CD4-positive, alpha-beta T cell treated with Interleukin-12 subunit alpha and Interleukin-12 subunit beta, for 1 hour (primary cell): ENCODE measurements around the gene GALNT2.
A peak's percentile ranks its signal among the peaks of the same experiment; 100 is the strongest.

Source experiments
- DNase-seq: peaks from one replicate; pipeline ENCODE4 v3.0.0-alpha.2; 2020

GALNT2 gene

DNA sequence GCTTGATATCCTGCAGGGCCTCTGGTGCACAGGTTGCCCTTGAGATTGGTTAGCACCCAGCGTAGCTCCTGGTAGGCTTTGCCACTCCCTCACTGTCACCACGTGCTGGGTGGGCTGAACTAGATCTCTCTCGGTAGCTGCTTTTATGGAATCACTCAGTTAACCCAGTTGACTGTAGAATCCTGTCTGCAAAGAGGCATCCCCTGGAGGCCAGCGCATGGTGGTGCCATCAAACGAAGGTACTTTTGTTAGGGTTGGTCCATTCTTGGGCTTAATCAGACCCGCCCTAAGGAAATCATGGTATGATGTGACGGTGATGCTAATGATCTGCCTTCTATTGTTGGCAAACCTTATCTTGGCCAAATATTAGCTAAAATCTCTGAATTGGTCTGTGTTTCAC, 153.4 kb downstream of the GALNT2 start:
- no peak for DNase-seq

DNA sequence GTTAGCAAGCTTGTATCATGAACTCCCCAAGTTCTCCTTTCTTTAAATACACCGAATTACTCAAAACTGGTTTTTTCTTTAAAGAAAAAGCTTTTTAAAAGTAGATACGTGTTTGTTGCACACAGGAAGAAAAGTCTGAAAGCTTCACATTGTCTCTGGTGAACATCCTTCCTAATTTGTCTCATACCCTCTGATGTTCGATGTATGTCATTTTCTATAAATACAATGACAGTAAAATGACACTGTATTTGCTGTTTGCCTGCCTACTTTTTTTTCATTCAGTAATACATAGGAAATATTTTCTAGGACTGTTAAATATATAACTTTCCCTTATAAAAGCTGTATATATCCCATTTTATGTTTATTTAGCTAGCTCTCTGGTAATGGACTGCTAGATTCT, 153.9 kb downstream of the GALNT2 start:
- no peak for DNase-seq

DNA sequence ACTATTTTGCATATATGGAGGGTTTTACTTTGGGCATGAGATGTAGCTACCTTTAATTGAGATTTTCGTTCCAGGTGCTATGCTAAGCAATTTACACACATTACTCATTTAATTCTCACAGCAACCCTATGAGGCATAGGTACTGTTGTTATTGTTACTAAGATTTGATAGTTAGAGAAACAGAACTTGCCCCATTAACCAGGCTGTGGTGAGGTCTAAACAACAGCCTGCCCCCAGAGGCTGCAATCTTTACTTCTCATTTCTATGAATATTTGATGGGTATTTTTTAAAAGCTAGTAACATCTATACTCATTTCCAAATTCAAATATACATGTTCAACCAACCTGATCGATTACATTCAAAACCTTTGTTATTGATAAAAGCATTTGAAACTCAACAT, 155.6 kb downstream of the GALNT2 start:
- no peak for DNase-seq

DNA sequence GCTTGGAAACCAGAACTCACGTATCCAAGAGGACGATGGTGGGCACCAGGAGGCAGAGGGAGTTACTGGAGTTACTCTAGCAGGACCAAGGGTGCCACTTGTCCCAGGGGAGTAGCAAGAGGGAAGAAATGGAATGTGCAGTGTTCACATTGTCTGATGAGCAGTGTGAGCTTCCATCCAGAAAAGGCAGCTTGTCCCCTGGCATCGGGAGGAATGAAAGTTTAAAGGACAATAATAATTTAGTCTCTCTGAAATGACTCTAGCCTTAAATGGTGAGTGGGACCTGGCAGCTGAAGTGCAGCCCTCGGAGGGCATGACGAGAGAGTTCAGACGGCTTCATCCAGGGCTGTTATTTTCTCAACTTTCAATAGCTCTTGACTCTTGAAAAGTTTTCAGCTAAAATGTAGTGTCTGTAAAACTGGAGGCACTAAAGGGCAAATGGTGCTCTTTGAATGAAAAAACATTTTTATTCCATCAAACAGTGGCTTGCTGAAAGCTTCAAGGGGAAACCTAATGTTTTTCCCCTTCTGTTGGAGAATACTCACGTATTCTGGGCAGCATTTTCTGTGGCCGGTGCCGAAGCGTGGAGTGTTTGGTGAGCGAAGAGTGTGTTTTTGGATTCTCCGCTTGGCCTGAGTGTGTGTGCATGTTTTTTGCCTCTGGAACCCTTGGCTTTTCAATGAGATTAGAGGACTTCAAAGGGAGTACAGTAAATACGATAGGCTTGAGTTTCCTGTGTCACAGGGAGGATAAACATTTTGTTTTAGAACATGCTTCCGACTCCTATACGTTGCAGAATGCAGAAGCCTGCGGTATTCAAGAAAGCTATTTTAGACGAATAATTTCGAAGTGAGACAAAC, 157.3 kb downstream of the GALNT2 start:
- DNase-seq, result no peak

DNA sequence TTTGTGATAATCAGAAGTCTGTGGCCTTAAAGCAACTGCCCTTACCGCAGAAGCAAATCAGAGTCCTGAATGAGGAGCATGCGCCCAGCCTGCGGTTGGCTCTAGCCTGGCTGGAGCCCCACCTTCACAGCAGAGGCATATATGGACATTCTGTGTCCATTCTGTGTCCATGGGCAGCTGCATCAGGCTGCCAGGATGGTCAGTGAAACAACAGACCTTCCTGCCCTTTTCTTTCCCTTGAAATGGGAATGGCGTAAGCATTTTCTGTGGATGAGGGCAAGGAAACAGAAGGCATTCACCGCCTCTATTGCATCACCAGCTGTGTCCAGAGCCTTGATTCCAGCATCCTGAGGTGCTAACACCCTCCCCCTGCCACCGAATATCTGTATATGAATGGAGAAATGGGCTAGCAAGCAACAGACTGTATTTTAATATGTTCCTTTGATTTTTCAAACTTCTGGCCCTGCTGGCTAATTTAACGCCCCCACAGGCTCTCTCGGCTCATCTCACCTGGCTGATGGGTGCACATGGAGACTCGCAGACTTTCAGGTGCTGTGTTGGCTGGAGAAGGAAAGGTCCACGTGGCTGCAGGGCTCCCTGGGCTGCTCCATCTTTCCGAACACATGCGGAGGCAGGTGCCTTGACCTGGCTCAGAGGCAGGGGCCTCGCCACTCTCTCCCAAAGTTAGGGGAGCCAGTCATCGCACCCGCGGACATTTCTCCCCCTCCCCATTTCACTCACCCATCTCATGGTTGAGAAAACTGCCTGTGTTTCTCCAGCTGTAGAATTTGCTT, 159.2 kb downstream of the GALNT2 start:
- no peak for DNase-seq

DNA sequence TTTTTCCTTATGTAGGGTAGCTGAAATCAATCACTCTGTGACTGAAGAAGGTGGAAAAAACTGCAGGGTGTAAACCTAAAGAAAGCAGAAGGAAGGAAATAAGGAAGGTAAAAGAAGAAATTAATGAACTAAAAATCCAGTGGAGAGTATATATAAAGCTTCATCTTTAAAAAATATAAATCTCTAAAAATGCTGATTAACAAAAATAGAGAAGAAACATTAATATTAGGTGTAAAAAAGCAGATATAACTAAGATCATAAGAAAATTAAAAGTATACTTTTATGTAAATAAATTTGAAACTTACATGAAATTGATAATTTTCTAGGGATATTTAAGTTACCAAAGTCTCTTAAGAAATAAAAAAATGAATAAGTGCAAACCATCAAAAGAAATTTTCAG, 159.8 kb downstream of the GALNT2 start:
- no peak for DNase-seq

DNA sequence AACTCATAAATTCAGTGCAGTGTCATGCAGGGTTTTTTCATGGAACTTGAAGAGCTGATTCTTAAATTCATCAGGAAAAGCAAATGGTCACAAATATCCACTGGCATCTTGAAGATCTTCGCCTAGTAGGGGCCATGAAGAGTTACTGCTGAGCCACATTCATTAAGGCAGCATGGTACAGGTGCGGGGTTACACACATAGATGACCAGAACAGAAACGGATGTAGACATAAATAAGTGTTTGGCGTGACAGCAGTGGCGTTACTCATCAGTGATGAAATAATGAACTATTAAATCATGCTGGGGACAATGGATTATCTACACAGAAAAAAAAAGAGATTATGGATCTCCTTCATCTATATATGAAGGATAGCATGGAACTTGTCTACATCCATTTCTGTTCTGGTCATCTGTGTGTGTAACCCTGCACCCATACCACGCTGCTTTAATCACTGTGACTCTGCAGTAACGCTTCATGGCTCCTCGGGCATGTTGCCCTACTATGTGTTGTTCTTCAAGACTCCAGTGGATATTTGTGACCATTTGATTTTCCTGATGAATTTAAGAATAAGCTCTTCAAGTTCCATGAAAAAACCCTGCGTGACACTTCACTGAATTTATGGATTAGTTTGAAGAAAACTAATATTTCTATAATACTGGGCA, 161.3 kb downstream of the GALNT2 start:
- DNase-seq, result no peak

DNA sequence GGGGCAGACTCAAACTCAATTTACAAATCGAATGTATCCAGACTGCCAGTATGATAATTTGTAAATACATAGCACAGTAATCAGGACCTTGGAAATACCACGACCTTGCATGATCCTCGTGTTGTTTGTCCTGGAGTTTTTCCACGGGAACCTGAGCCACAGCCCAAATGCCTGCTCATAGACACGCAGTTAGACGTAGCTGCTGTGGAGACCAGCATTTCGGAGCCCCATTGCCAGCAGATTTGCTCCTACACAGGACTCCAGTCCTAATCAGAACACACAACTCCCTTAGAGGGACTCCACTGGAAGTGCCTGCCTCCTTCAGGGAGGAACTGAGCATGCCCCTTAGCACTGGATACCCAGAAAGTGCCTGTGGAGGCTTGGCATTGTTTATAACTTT, 163.2 kb downstream of the GALNT2 start:
- DNase-seq, result no peak

DNA sequence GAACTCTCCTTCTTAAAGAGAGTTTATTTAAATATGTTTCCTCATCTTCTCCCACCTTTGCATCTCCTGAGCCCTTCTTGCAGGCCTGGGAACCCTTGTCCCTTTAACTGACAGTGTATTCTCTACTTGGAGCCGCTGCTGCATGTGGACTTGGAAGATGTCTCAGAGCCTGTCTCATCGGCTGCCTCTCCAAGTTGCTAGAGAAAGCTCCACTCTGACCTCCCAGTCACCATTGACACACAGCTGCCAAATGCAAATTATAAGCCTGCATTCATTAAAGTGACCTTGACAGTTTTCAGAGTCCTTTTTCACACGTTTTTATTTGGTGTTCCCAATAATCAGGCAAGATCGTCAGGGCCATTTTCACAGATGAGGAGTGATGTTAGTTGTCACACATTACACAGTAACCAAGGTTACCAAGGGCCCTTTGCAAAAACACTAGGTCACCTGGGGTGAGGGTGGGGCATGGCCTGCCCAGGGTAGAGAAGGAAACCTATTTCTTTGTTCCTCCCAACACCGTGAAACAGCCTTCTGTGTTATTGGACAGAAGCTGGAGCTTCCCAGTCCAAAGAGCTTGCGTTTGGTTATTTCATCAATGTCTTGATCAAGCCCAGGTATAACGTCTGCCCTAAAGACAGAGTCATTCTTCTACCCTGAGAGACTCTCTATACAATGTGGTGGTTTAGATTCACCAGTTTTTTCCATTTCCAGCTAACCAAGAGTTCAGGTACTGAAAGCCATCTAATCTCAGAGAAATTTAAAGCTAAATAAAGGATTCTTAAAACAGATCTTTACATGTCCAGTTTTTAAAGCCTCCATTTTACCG, 164.1 kb downstream of the GALNT2 start:
- DNase-seq, result peak; percentile 8

DNA sequence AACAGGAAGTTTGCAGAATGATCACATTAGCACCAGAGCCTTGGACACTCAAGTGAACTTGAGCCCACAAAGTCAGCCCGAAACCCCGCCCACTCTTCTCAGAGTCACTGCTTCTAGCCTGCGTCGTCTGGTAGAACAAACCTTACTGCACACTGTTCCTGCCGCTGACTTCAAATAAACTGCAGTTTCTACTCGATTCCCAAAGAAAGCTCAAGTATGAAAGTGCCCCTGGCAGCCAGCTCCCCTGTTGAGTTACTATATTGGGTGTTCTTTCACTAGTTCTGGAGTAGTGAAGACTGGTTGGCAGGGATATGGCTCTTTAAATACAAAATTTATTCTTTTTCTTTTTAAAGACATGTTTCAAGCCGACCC, 164.7 kb downstream of the GALNT2 start:
- no peak for DNase-seq

DNA sequence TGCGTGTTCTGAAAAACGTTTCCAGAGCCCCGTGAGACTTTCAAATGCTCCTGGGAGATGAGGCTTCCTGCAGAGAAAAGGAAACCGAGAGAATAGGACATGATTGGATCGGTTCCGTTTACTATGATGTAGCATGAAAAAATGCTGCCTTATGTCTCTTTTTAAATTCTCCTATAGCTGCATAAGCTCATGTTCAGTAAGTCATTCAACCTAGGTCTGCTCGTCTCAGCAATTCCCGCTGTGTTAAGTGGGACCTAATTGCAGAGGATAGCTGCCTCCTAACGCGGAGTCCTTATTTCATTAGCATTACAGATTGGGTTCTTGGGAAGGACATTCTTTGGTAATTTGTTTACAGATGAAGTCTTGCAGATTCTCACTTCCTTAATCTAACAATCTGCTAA, 165.3 kb downstream of the GALNT2 start:
- no peak for DNase-seq

DNA sequence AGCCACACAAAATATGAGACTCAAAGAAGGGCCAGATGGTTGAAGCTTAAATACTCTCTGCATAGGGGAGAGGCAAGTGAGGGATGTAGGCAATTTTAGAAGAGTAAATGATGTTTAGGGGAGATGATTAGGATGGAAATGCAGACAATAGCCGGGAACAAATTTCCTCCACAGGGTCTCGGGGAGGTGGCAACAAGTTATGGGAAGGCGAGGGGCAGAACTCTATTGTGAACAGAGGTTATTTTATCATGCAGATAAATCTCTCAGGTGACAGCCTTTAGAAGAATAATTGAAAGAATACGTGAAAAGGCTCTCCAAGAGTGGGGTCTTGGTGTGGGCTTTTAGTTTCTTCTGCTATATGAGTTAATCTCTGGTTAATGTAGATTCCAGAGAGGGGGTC, 166.7 kb downstream of the GALNT2 start:
- DNase-seq, result no peak

DNA sequence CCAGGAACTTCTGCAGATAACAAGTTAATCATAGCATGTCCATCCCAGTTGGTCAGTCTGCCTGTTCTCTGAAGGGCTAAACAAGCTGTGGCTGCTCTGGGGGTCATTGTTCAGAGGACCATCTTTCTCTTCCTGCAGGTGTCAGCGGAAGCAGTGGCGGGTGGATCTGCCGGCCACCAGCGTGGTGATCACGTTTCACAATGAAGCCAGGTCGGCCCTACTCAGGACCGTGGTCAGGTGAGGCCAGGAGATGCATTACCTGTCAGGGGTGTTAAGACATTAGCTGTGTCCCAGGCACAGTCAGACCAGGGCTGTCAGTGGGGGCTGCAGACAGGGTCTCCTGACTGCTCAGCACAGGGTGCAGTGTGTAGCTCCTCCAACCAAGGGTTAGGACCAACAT, 168.8 kb downstream of the GALNT2 start:
- no peak for DNase-seq

DNA sequence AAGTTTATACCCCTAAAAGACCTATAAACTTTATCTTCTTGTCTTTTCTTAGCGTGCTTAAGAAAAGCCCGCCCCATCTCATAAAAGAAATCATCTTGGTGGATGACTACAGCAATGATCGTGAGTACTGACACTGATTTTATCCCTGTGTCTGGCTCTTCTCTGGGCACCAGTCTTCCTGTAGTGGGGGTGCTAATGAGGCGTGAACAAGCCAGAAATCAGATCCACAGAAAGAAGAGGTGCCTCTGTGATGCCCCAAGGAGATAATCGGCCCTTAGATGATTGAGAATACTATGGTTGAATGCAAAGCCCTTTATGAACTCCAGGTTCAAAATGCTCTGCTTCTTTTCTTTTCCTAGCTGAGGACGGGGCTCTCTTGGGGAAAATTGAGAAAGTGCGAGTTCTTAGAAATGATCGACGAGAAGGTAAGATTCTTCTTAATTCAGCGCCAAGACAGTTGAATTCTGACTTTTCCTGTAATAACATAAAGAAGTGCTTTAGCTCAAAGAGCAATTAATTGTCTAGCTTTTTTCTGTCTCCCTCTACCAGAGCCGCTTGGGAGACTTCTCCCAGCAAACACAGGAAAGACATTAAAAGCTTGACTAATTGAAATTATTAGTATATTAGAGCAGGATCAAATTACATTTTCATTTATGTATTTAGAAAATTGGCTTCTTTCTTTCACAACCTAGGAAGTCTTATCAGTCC, 169.4 kb downstream of the GALNT2 start:
- DNase-seq, result no peak

DNA sequence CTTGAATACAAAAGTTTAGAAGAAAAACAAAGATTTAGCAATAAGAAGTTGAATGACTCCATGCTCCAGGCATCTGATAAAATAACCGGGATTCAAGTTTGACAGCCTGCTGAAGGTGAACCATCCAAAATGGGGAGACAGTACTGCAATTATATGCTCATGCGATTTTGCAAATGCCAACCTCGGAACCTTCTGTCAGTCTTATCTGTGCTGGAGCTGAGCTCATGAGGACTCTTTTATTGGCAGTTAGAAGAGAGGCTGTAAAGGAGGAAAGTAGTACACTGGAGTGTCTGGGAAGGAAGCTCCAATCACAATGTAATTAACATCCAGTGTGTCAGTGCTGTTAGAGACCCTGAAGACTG, 170.0 kb downstream of the GALNT2 start:
- DNase-seq, result no peak

DNA sequence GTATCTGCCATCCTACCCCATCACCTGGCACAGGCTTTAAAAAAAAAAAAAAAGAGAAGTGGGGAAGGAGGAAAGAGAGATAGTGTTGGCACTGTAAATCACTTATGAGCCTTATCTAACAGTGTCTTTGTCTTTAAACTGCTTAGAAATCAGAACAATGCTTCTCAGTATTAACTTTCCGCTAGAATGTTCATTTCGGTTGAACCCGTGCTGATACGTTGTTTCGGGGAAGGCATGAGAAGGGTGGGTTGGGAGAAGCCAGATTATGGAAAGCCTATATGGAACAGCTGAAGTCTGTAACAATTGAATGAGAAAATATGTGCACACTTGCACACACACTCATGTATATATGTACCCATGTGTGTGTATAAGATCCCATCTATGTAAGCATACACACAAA, 170.8 kb downstream of the GALNT2 start:
- no peak for DNase-seq

DNA sequence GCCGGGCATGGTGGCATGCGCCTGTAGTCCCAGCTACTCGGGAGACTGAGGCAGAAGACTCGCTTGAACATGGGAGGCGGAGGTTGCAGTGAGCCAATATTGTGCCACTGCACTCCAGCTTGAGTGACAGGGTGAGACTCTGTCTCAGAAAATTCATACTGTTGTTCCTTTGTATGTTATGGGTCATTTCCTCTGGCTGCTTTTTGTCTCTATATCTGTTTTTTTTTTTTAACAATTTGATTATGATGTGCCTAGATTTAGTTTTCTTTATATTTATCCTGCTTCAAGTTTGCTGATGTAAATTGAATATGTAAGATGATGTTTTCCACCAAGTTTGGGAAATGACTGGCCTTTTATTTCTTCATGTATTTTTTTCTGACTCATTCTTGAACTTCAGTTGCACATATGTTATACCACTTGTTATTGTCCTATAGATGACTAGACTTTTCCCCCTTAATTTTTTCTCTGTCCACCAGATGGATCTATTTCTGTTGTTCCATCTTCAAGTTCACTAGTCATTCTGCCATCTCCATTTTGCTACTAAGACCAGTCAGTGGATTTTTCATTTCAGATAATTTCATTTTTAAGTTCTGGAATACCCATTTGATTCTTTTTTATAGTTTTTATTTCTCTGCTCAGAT, 173.5 kb downstream of the GALNT2 start:
- DNase-seq, result no peak

DNA sequence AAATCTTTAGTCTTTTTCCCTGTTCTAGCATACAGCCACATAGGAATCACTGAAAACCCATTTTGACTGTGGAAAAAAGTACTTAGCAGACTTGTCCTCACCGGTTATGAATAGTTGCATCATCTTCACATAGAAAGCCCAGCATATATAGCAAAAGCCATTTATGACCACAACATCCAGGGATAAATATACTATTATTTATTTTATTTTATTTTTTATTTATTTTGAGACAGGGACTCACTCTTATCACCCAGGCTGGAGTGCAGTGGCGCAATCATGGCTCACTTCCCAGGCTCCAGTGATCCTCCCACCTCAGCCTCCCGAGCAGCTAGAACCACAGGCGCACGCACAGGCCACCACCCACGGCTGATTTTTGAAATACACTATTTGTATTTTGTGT, 175.3 kb downstream of the GALNT2 start:
- no peak for DNase-seq

DNA sequence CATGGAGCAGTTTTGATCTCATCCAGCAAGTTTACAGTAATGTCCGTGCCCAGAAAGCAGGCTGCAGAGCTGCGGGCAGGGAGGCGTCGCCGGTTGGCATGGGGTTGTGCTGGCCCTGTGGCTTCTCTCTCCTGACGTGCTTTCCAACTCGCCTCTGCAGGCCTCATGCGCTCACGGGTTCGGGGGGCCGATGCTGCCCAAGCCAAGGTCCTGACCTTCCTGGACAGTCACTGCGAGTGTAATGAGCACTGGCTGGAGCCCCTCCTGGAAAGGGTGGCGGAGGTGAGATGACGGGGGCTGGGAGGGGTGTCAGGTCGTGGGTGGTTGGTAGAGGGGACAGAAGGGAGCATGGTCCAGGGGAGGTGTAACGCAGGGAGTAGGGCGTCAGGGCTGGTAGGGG, 176.1 kb downstream of the GALNT2 start:
- no peak for DNase-seq

DNA sequence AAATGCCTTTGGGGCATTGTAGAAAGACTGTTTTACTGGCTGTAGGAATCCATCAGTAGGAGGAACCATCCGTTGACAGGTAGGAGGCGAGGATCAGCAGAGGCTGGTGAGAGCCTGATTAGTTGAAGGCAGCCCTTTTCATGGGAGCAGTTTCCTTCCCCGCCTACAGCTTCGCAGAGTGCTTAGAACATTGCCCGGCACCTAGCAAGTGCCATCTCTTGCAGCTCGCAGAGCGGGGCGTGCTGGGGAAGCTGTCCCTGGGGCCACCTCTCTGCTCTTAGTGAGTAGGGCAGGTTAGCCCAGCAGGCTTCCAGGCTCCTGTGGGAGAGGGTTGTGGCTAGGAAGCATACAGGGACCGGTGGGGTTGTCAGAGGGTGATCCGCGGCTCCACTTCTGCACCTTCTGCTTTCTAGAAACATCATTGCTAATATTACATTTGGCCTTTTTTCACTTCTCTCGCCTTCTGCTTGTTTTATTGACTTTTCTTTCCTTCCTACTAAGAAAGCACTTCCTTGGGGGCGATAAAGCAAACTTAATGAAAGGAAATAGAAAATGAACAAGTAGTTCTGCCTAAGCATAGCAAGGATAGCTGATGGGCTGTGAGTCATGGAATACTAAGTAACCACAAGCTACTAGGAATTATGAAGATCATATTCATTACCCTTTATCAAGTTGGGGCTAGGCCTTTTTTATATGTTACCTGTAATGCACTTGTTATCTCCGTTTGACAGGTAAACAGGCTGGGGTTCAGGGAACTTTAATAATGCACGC, 176.7 kb downstream of the GALNT2 start:
- no peak for DNase-seq

DNA sequence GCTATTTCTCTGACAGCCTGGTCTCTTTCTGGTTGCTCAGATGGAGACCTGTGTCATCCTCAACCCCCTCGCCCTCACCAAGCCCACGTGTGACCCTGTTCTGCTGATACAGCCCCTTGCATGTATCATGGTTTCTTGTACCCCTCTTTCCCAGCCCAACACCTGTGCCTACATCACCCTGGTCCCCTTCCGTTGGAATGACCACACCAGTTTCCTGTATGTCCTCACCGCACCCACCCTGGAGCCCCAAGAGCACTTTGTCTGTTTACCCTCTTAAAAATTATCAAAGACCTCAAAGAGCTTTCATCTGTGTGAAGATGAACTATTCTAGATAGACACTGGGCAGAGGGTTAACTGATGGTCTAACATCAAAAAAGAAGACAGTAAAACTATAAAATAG, 179.5 kb downstream of the GALNT2 start:
- no peak for DNase-seq
